ENCODE measurements around the gene PTGER1. TPM values are rescaled to one million over a fixed set of nuclear protein-coding genes. Genes with fewer than 3 reads are reported as not detected.

PTGER1 gene
- total and polyA plus RNA-seq, 2 experiments from 2014 or later: 0.57 TPM; not detected in 1

DNA sequence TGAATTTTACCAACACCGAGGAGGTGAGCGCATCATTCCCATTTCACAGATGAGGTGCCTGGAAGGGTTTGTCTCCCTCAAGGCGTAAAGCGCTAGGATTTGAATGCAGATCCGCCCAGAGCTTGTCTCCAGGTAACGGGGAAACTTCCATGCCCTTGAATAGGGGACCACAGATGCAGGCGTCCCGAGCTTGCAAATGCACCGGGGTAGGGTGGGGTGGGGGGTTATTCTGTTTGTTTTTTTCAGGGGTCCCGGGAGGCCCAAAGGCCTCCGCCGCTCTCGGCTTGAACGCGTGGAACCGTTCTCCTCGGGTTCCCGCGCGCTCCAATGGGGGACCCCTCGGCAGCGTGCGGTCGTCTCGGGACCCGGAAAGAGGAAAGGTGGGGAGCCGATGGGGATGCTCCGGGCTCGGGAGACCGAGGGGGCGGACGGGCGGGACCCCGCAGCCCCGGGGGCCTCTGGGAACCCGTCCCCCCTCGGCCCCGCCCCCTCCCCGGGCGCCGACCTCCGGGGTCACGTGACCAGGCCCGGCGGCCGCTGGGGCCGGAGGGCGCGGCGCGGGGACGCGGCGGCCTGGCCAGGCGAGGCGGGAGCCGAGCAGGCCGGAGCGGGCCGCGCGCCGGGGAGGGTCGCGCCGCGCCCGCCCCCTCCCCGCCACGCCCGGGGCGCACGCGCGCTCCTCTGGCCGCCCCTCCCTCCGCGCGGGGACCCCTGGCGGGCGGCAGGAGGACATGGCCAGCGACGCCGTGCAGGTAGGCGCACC, 42.2 kb downstream of the PTGER1 start, which contains the start of gene PKN1:
TSS of gene PKN1 (plus strand) at position 516 of the 763 bp plus-strand sequence. CDS start at position 732, 216 bp downstream.
- Histone ChIP-seq H3K4me3 (peak within 1 kb of the TSS; percentile 76), H3K9me2 (ENCODE audit: insufficient read depth) (no peaks in the 10 kb centered on the region), H3K27ac (ENCODE audit: low read depth) (no peak within 1 kb of the TSS), H2AFZ (peak within 1 kb of the TSS; percentile 94), H3K4me1 (ENCODE audit: insufficient read depth) (peaks cover 12% of the 10 kb centered on the region; the same call in 1 of the 2 replicates), H3K27me3 (ENCODE audit: insufficient read depth) (no peaks in the 10 kb centered on the region; the same call in 1 of the 2 replicates), H3K36me3 (ENCODE audit: insufficient read depth) (no peaks in the 10 kb centered on the region), H3F3A (replicated peaks; ENCODE audit: low read depth) (peaks cover 12% of the 10 kb centered on the region; the same call in 1 of the 2 replicates), H4K20me1 (replicated peaks; ENCODE audit: insufficient read depth) (peaks cover 6% of the 10 kb centered on the region), H3K4me2 (peak within 1 kb of the TSS; percentile 84), H3K79me2 (replicated peaks; ENCODE audit: insufficient read depth) (peaks cover 40% of the 10 kb centered on the region)
- Mint-ChIP-seq H3K27me3 (ENCODE audit: insufficient read depth, low read depth, poor library complexity) (peaks cover 20% of the 10 kb centered on the region), H3K4me3 (peak within 1 kb of the TSS; percentile 76), H3K4me1 (peaks cover 8% of the 10 kb centered on the region; the same call in 2 of the 3 replicates), H3K9me3 (0 out of 3 replicates have a peak, but pooled peaks cover 4% of the 10 kb centered on the region), H3K27ac (no peak within 1 kb of the TSS), H3K36me3 (ENCODE audit: low read depth) (no peaks in the 10 kb centered on the region; the same call in 1 of the 3 replicates)
- TF ChIP-seq POLR2AphosphoS5 (IDR thresholded peaks at IDR 0.05; ENCODE audit: low read depth) (peak; percentile 74), STAT1 (IDR thresholded peaks at IDR 0.05; ENCODE audit: unreplicated experiment) (no peak)
- DNase-seq (ENCODE audit: low spot score) (peak; percentile 88), ATAC-seq (peak; percentile 64)

DNA sequence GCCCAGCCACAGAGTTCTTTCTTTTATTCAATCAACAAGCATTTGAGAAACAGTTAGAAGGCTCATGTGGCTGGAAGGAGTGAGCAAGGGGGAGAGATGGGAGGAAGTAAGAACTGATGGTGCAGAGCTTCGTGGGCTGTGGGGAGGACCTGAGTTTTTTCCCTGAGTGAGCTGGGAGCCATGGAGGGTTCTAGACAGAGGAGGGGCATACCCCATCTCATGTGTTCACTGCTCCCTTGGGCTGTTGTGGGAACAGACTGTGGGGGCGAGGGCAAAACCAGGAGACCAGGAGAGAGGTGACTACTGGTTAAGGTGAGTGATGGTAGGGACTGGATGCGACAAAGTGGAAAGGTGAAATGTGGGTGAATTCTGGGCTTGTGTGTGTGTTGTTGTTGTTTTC, 44.4 kb downstream of the PTGER1 start:
- no peaks in the 10 kb centered on the region for H3K36me3 ChIP-seq (ENCODE audit: insufficient read depth)
- peaks cover 9% of the 10 kb centered on the region; the same call in 2 of the 3 replicates for H3K4me1 Mint-ChIP-seq
- H3K9me3 Mint-ChIP-seq: 0 out of 3 replicates have a peak, but pooled peaks cover 4% of the 10 kb centered on the region
- no peak for ATAC-seq
- H3K79me2 ChIP-seq (replicated peaks; ENCODE audit: insufficient read depth): peaks cover 19% of the 10 kb centered on the region
- no peak overlapping the region for H3K4me3 Mint-ChIP-seq
- H3K4me1 ChIP-seq (ENCODE audit: insufficient read depth): peaks cover 12% of the 10 kb centered on the region; the same call in 1 of the 2 replicates
- H2AFZ ChIP-seq: no peak overlapping the region
- no peak overlapping the region for H3K4me3 ChIP-seq
- H3K36me3 Mint-ChIP-seq (ENCODE audit: low read depth): no peaks in the 10 kb centered on the region; the same call in 2 of the 3 replicates
- H3K27ac ChIP-seq (ENCODE audit: low read depth): no peak overlapping the region
- H4K20me1 ChIP-seq (replicated peaks; ENCODE audit: insufficient read depth): no peaks in the 10 kb centered on the region
- no peak overlapping the region for H3K27ac Mint-ChIP-seq
- H3K27me3 Mint-ChIP-seq (ENCODE audit: insufficient read depth, low read depth, poor library complexity): peaks cover 16% of the 10 kb centered on the region
- H3K4me2 ChIP-seq: no peak overlapping the region
- no peak for DNase-seq (ENCODE audit: low spot score)
- TF ChIP-seq, protein P1, sequence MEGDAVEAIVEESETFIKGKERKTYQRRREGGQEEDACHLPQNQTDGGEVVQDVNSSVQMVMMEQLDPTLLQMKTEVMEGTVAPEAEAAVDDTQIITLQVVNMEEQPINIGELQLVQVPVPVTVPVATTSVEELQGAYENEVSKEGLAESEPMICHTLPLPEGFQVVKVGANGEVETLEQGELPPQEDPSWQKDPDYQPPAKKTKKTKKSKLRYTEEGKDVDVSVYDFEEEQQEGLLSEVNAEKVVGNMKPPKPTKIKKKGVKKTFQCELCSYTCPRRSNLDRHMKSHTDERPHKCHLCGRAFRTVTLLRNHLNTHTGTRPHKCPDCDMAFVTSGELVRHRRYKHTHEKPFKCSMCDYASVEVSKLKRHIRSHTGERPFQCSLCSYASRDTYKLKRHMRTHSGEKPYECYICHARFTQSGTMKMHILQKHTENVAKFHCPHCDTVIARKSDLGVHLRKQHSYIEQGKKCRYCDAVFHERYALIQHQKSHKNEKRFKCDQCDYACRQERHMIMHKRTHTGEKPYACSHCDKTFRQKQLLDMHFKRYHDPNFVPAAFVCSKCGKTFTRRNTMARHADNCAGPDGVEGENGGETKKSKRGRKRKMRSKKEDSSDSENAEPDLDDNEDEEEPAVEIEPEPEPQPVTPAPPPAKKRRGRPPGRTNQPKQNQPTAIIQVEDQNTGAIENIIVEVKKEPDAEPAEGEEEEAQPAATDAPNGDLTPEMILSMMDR (conservative IDR thresholded peaks at IDR 0.05; ENCODE audit: low read depth in 2 of 2): no peak
- no peak for TF ChIP-seq JUNB (IDR thresholded peaks at IDR 0.05; ENCODE audit: unreplicated experiment)
- TF ChIP-seq EZH2phosphoT487 (IDR thresholded peaks at IDR 0.05; ENCODE audit: unreplicated experiment): no peak
- TF ChIP-seq ZNF114 (CRISPR knock-in tag; IDR thresholded peaks at IDR 0.05): no peak
- no peak for TF ChIP-seq NANOG (IDR thresholded peaks at IDR 0.05; ENCODE audit: borderline replicate concordance)
- TF ChIP-seq STAT1 (IDR thresholded peaks at IDR 0.05; ENCODE audit: unreplicated experiment): no peak
- no peak for TF ChIP-seq ZNF331 (CRISPR knock-in tag; IDR thresholded peaks at IDR 0.05; ENCODE audit: low read depth)
- TF ChIP-seq, protein P2, sequence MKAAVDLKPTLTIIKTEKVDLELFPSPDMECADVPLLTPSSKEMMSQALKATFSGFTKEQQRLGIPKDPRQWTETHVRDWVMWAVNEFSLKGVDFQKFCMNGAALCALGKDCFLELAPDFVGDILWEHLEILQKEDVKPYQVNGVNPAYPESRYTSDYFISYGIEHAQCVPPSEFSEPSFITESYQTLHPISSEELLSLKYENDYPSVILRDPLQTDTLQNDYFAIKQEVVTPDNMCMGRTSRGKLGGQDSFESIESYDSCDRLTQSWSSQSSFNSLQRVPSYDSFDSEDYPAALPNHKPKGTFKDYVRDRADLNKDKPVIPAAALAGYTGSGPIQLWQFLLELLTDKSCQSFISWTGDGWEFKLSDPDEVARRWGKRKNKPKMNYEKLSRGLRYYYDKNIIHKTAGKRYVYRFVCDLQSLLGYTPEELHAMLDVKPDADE (IDR thresholded peaks at IDR 0.05): no peak
- peaks cover 16% of the 10 kb centered on the region; the same call in 1 of the 2 replicates for H3F3A ChIP-seq (replicated peaks; ENCODE audit: low read depth)
- no peaks in the 10 kb centered on the region; the same call in 1 of the 2 replicates for H3K27me3 ChIP-seq (ENCODE audit: insufficient read depth)
- no peaks in the 10 kb centered on the region for H3K9me2 ChIP-seq (ENCODE audit: insufficient read depth)

Data from GM23338 (cell line).